ENCODE results near the gene MBNL1.

The MBNL1 gene

DNA sequence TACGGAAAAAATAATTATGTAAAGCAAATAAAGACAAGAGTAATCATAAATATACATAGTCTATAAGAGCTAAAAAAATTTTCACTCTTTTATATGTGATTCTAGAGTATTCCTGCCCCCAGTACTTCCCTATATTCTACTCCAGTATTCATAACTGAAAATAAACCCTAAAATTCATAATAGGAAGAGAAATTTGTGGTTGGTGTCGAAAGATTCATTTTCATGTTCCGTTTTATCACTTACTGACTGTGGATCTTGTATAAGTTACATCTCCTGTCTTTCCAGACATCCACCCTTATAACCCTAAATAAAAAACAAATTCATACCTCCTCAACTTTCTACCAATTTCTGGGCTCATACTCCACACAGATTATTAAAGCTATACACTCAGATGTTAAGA, 16.0 kb upstream of the MBNL1 start:
- no peak for DNase-seq (ENCODE audit: low spot score)

- no peak for DNase-seq (ENCODE audit: low spot score)
These were observed 15.2 kb upstream of the MBNL1 start for GRCh38 chr3:152253514-152253913.

- DNase-seq (ENCODE audit: low spot score) = no peak
These were observed 14.7 kb upstream of the MBNL1 start for GRCh38 chr3:152254041-152254440.

DNA sequence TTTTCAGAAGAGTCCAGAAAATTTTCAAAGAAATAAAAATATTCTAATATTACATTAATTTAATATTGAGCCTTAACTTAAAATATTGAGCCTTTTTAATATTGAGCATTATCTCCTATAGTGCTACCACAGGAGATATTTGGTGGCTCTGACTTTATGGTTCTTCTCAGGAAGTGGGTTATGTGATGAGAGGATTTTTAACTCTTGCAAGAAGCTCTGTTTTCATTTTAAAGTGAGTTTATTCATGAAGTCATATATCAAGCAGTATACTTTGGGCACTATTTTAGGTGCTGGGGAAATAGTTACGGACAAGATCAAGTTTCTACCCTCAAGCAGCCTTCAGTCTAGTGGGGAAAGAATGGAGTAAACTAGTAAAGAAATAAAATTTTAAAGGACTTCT, 13.4 kb upstream of the MBNL1 start:
- DNase-seq (ENCODE audit: low spot score) = no peak

- DNase-seq (ENCODE audit: low spot score) = no peak
These were observed 11.7 kb upstream of the MBNL1 start for GRCh38 chr3:152256851-152257562.

GRCh38 chr3:152257563-152258035, 11.1 kb upstream of the MBNL1 start:
- DNase-seq (ENCODE audit: low spot score) = no peak

- DNase-seq (ENCODE audit: low spot score) = no peak
These were observed 10.0 kb upstream of the MBNL1 start for GRCh38 chr3:152258448-152259393.

GRCh38 chr3:152259468-152259867, 9.3 kb upstream of the MBNL1 start:
- DNase-seq (ENCODE audit: low spot score) = no peak

DNA sequence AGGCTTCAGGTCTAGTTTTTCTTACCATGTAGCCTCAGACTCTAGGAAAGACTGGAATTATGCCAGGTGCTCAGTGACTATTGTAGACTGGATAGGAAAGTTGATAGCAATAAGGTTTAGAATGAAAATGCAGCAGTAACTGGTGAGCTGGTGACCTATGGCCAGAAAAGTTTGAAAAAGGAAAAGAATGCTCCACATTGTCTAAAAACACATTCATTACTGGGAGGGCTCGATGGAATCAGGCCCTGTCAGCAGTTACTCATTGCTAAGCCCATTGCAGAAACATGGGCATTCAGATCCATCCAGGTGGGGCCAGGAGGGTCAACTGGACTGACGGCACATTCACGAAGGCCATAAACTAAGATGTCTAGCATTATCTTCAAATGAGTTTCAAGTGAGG, 8.7 kb upstream of the MBNL1 start:
- DNase-seq (ENCODE audit: low spot score) = no peak

DNA sequence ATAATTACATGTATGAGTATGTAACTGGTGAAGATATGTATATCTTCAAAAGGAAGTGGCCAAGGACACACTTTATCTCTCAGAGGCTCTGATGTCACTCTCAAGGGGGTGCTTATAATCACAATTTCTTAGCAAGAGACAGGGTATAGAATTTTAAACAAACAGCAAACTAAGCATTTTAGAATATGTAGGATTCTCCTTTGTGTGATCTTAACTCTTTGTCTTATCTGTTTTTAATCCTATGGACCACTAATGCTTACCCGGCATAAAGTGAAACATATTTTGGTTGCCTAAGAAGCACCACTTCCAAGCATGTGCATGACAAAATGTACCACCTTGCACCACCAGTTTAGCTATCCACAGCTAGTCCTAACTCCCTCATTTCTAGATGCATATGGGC, 8.2 kb upstream of the MBNL1 start:
- no peak for DNase-seq (ENCODE audit: low spot score)

DNA sequence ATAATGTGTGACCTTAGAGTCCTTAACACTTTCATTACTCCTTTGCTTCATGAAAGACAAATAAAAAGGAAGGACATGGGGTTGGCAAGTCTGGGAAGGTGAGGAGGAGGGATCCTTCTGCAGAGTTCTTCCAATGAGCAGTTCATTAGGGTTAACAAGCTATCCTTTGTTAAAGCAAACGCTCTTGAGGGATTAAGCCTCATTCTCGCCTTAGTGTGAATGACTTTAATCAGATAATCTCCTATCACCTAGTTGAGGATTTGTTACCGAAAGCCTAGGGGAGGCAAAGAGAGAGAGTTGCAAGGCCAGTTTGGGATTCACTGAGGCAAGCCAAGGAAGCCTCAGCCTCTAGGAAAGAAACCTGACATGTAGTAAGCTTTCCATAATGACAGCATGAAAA, 7.4 kb upstream of the MBNL1 start:
- DNase-seq (ENCODE audit: low spot score) = no peak

- DNase-seq (ENCODE audit: low spot score) = no peak
These were observed 5.0 kb upstream of the MBNL1 start for GRCh38 chr3:152263711-152264110.

DNA sequence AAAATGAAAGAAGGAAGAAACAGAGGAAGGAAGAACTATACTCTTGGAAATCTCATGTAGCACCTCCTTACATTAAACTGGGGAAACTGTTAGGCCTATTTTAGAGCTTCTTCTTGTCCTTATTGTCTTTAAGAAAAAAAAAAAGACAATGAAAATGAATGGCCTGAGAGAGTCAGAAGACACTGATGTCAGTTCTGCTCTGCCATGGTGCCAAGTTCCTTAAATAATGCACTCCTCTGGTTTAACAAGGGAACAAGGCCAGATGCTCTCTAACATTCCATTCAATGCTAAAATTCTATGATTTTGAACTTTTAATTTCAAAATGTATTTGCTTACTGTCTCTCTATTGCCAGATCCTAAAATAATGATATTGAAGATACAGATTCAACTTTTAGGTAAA, 4.4 kb upstream of the MBNL1 start:
- no peak for DNase-seq (ENCODE audit: low spot score)

DNA sequence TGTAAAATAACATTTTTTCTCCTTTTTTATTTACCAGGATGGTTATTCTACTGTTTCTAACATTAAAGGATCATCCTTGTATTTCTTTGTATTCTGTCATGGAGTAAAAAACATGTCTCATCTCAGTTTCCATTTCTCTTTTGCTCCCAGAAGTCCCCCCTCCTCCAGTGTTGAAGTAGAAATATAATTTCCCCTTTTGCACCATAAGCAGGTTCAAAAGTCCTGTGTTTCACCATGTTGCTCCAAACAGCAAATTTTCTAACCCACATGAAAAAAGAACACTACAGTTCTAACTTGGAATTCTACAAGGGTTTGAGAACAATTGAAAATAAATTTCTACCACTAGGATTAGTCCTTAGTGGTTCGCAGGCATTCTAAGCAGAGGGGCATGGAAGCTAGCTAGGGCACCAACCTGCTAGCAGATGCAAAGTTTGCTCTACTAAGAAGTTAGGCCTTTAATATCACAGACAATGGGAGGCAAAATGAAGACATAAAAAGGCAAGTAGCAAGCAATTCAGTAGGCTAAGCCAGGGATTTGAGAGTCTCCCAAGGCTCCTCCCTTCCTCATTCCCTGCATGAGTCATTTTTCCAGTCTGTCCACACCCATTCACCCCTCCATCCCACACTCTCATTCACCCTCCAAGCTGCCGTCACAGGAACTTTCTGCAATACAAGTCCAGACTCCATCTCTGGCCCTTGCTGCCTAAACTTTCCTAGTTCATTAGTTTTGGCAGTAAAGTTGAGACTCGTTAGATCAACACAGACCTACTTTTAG, 2.3 kb upstream of the MBNL1 start:
- DNase-seq (ENCODE audit: low spot score) = no peak

DNA sequence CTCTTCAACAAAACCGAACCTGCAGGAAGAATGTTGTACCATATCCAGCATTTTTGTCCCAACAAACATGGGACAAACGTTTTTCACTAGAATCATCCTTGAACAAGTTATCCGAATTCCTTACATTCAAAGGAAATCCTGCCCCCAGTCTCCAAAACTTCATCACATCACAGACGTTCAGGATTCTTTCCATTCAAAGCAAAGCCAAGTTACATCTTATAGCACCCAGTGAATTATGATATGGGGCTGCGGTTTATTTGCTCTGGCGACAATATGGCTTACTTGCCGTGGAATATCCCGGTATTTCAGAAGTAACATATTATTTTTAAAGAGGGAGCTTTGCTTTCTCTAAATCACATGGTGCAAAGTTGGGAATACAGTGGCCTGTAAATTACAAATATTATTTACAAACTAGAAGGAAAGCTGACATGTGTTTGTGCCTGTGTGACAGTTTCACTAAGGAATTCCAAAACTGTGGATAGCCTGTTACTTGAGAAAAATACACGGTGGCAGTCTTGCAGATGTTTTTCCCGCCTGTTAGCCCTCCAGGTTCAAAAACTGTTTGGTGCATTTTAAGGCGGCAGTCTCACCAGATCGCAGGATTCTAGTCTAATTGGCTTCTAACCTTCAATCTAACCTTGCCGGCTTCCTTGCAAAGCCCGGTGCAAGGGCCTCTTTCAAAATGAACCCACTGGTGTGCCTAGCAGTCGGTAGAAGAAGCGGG, 736 bp upstream of the MBNL1 start:
- no peak for DNase-seq (ENCODE audit: low spot score)

GRCh38 chr3:152269056-152269830, 514 bp downstream of the MBNL1 start:
- DNase-seq (ENCODE audit: low spot score) = peak; percentile 68

GRCh38 chr3:152269831-152270734, 1.4 kb downstream of the MBNL1 start:
- DNase-seq (ENCODE audit: low spot score) = peak; percentile 51

GRCh38 chr3:152270937-152271336, 2.2 kb downstream of the MBNL1 start:
- DNase-seq (ENCODE audit: low spot score) = no peak

DNA sequence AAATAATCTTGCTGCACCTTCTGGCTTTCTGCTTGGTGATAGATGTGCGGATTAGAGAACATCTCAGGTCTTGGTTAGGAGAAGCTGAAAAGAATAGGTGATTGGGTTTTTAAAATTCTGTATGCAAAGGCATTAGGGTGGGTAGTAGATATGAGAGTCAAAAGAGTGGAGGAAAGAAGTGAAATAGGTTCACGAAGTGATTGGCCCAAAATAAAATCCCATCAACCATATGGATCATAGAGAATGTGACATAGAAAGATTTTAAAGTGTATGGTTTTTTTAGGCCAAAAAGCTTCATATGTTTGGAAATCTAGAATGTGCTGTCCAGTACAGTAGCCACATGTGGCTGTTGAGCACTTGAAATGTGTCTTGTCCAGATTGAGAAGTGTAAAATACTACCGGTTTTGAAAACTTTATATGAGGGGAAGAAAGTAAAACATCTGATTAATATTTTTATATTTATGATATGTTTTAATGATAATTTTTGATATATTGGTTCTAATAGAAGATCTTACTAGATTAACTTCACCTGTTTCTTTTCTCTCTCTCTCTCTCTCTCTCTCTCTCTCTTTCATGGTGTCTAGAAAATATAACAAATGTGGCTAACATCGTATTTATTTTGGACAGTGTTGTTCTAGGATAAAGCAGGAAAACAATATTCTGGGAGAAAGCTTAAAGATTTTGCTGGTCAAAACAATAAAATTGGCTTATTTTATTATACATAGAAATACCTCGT, 2.9 kb downstream of the MBNL1 start:
- DNase-seq (ENCODE audit: low spot score) = no peak
